Measurements from ENCODE around the gene ZNF341.

ZNF341 gene

DNA sequence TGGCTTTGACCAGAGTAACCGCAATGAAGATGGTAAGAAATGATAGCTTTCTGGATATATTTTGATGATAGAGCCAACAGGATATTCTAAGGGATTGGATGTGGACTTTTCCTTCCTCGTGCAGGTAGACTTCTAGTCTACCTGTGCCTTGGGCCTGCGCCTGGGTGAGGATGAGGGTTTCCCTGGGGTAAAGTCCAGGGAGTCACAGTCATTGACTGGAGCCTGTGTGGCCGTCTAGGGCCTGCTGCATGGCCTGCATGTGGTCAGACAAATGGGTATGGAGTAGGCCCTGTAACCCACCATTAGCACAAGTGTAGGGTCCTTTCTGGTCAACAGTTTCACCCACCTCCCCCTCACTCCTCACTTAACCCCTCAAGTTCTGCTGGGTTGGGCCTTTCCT, 66.6 kb downstream of the ZNF341 start:
- no peak for DNase-seq

DNA sequence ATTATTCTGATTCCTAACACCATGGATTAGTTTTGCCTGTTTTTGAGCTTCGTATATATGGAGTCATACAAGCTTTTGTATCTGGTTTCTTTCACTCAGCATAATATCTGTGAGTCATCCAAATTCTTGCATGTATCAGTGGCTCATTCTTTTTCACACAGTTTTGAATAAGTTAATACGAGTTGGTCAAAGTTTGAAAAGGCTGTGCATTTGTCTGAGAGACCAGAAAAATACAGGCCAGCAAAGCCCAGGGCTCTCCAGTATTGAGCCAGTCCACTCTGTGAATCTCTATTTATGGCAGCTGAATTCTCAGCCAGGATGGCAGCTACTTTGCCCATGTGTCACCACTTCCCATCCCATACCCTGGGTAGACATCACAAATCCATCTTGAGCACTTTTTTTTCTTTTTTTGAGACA, 72.1 kb downstream of the ZNF341 start:
- DNase-seq, result no peak

DNA sequence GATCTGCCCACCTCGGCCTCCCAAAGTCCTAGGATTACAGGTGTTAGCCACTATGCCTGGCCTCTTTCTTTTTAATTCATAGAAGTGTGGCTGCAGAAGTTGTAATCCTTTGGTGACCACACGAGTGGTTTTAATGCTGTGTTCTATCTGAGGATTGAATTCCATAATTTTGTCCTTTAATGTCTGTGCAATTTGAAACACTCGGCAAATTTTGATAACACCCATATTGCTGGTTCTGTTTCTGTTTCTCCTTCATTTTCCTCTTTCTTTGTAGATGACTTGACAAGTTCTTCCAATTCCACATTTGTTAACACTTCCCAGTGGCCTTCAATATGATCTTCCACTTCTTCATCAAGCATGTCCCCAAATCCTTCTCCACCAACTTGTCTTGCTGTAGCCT, 76.6 kb downstream of the ZNF341 start:
- no peak for DNase-seq

DNA sequence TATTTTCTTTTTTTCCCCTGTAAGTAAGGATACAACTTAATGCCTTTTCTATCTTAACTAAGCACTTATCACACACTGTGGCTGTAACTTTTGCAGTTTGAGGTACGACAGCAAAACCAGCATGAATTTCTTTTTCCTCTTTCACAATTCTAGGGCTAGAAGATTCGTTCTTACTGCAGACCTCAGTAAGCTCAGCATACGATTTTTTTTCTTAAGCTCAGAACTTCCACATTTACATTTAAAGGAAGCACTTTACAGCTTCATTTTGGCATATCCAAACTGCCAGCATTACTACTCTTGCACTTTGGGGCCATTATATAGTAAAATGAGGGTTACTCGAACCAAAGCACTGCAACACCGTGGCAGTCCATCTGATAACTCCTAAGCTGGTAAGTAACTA, 78.5 kb downstream of the ZNF341 start:
- DNase-seq, result no peak

DNA sequence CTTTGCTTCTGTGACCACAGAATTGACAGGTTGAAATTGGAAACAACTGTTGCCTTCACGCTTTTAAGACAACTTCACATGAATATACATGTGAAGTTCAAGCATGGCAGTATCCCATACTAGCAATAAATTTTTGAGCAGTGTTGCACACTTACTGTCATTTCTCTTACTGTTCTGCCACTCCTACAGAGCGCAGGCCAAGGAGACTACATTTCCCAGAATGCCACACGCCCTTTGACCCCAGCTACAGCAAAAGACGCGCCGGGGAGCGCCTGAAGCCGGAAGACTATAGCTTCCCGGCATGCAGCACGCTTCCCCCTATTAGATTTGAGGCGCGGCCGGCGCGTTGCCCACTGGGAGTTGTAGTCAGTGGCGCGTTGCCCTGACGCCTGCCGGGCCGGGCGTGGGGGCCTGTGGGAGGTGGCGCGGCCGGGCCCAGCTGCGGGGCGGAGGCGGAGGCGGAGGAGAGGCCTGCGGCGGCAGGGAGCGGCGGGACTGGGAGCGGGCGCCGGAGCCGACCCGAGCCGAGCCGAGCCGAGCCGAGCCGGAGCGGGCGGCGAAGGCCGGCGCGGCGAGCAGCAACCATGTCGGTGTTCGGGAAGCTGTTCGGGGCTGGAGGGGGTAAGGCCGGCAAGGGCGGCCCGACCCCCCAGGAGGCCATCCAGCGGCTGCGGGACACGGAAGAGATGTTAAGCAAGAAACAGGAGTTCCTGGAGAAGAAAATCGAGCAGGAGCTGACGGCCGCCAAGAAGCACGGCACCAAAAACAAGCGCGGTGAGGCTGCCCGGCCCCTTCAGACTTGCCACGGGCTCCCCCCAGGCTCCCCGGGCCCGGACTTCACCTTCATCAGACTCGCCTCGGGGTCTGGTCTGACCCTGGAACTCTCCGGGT, 79.3 kb downstream of the ZNF341 start, which contains the start of gene CHMP4B:
Gene CHMP4B, plus strand, starts transcription at position 464 of the 891 bp plus-strand sequence. Its CDS starts 121 bp downstream, at position 585.
- peak; percentile 99 for DNase-seq

DNA sequence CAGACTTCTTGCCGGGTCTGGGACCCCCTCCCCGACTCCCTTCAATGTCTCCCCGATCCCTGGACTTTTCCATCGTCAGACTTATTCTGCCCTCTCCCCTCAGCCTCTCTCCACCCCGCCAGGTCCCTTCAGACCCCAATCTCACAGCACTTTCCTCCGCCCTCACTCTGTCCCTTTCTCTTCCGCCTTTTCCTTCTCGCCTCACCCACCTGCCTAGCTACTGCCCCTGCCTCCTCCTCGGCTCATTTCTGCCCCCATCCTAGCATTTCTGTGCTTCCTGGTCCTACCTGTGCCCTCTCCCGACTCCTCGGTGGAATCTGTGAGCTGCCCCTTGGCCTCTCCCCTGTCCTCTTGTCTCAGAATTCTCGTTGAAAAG, 80.0 kb downstream of the ZNF341 start:
- DNase-seq, result peak; percentile 19

DNA sequence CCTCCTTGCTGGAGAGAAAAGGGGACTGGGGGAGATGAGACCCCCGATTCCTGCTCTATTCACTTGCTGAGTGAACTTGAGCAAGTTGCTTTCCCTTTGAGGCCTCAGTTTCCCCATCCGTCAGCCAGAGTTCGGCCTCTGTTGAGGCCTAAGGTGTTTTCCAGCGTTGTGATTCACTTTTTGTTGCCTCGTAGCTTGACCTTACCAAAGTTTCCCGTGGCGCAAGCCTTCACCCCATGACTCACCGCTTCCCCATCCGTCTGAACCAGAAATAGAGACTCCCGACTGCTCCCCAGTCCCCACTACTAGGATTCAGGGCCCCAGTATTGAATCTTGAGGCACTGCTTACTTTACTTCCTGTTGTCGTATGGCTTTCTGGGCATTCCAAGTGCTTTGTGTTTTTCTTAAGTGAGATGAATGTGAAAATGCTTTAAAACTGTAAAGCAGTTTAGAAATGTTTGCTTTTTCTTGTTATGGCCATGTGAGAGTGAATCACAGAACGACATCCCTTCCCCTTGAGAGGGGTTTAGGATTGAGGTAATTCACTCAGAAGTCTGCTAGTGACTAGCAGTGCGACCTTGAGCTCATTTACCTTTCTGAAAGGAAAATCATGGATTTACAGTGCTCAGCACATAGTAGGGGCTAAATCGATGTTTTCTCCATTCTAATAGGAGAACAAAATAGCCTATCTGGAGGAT, 80.5 kb downstream of the ZNF341 start:
- DNase-seq, result peak; percentile 57

DNA sequence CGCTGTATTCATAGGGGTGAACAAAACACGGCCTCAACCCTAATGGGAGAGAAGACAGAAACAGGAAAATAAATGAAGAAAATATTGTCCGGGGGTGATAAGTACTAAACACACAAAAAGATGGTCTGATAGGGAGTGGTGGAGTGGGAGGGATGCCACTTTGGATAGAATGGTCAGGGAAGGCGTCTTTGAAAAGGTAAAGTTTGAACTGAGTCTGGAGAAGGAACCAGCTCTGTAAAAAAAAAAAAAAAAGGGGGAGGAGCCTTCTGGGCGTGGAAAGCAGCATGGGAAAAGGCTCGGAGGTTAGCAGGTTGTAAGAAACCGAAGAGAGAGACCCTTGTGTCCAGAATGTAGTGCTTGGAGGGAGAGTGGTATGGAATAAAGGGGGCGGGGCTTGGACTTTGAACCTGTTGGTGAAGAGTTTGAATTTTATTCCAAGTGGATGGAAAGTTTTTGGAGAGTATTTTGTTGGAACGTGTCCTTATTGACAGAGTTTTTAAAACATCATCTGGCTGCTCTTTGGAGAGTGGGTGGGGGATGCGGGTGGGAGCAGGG, 81.2 kb downstream of the ZNF341 start:
- DNase-seq, result no peak

DNA sequence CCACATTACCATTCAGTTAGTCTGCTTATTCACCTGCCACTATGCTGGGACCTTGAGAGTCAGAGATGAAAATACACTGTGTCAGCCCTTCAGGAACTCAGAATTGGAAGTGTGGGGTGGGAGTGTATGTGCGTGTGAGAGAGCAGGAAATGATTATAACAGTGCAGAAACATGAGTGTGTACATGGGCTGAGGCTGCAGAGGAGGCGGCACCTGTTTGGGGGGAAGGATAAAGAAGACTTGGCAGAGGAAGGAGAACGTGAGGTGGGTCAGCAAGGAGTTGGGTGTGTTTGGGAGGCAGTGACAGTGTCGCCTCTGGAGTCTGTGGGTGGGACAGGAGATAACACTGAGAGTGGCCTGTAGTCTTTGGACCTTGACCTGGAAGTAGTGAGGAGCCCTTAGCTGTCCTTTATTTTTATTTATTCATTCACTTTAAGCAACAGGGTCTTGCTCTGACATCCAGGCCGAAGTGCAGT, 82.5 kb downstream of the ZNF341 start:
- peak; percentile 26 for DNase-seq

DNA sequence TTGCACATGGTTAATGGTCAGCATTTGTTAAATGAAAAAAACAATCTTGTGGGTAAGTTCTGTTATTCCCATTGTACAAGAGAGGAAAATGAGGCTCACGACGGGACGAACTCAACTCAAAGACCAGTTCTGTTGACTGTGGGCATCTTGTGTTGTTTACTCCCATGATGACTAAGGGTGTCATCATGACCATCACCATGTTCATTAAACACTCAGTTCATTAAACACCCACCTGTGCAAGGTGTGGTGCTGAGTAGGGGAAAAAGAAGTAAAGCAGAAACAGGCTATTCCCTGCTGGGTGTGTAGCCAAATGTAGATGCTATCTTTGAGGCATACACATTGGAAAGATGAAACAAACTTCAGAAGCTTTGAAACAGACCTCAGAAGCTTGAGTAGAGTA, 83.9 kb downstream of the ZNF341 start:
- no peak for DNase-seq

DNA sequence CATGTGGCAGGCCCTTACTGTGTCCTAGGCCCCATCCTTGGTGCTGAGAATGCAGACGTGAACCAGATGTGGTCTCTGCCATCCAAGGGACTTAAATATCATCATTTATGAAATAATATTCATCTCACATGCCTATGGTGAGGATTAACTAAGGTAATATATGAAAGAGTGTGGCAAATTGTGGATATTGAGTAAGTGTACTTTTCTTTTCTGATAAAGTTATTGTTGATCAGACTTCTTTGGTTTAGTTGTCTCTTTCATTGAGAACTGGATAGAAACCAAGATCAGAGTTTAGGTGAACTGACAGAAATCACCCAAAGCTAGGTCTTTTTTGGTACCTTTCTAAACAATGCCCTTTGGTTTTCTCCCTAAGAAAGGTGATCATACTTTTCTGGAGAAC, 84.4 kb downstream of the ZNF341 start:
- DNase-seq, result no peak

DNA sequence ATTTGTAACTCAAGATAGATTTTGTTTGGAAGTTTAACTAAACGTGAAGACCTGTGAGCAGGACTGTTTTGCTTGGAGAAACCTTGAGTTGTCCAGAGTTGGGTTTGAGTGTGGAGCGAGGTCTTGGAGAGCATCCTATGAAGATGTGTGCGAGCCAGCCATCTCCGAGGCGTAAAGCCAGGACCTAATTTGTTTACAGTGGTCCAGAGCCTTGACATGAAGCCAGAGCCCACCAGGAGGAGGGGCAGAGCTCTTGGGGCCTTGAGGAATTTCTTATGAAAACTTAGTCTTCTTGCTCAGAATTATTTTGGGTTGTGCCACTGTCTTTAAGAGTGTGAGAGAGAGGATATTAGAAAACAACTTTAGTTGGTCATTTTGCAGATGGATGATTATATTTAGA, 85.6 kb downstream of the ZNF341 start:
- no peak for DNase-seq

DNA sequence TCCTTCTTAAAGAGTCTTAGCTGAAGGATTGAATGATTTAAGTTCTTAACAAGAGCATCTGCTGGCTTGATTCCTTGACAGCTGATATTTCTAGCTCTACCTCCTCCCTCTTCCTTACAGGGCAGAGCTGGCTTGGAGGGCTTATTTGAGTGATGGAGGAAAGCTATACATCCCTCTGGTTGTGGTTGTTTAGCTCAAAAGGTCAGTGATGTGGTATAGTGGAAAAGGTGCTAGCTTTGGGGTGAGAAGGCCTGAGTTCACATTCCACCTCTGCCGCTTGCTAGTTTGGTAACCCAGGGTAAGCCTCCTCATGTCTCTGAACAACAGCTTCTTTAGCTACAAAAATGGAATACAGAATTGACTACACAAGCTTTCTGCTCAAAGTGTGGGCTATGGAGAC, 87.7 kb downstream of the ZNF341 start:
- no peak for DNase-seq

DNA sequence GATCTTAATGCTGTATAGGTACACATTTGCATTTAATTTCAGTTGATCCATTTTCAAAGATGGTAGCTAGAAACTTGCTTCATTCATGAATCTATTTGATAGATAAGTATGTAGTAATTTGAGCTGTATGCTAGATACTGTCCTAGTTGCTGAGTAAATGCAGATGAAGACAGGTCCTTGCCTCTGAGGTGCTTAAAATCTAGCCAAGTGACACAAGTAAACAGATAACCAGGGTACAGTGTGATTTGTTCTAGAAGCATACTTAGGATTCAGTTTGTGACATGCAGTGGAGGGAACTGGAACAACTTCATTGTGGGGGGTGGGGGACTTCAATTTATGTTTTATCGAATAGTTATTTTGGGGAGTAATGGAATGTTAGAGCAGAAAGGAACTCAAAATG, 88.6 kb downstream of the ZNF341 start:
- no peak for DNase-seq

DNA sequence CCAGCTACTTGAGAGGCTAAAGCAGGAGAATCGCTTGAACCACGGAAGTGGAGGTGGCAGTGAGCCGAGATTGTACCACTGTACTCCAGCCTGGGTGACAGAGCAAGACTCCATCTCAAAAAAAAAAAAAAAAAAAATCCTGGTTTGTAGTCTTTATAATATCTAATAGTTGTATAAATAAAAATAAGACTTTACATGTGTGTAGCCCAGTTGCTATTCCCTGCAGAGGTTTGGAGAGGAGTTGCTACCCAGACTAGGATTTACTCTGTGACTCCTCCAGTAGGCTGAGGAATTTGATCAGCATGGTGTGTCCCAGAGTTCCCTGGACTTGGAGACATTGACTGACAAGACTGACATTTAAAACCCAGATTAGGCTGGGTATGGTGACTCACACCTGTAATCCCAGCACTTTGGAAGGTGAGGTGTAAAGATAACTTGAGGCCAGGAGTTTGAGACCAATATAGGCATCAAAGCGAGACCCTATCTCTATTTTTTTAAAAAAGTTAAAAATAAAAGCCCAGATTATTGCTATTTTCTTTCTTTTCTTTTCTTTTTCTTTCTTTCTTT, 89.6 kb downstream of the ZNF341 start:
- DNase-seq, result no peak

DNA sequence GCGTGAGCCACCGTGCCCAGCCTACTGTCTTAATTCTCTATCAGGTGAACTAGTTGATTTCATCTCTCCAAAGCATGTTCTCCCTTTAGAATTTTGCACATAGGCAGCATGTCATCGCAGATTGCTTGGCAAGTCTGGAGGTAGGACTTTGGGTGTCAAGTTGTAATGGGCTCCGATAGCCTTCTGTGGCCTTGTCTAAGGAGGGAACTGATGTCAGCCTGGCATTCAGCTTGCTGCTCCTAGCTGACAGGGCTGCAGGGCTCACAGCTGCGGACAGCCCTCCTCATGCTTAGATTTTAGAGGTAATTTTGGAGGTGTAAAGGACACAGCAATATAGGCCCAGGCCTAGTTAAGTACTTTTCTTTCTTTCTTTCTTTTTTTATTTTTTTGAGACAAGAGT, 90.6 kb downstream of the ZNF341 start:
- no peak for DNase-seq

DNA sequence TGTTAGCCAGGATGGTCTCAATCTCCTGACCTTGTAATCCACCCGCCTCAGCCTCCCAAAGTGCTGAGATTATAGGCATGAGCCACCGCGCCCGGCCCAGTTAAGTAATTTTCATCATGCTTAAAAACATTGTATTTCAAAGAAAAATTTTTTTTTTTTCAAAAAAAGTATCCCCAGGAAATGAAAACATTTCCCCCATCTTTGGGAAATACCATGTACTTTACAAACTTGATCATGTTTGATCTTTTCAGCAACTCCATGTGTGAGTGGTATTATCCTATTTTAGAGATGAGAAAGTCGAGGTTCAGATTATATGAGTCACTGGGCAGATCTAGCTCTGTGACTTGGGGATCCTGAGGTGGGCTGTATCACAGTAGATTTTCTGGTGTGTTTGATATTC, 91.2 kb downstream of the ZNF341 start:
- no peak for DNase-seq

DNA sequence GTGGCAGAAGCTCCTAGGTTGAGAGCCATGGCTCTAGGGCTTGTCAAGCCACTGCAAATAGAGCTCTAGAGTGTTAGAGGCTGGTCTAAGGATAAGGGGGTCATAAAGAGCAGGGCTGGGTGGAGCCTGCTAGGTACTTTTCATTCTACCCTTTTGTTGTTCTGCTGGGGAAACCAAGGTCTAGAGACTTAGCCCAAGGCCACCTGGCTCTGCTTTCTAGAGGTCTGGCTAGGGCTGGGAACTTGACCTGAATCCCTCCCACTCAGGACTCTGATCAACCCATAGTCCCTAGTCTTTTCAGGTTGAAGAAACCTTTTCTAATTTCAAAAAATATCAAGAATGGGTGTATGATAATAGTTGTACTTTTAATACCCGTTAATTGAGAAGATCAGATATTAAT, 93.1 kb downstream of the ZNF341 start:
- DNase-seq, result no peak

DNA sequence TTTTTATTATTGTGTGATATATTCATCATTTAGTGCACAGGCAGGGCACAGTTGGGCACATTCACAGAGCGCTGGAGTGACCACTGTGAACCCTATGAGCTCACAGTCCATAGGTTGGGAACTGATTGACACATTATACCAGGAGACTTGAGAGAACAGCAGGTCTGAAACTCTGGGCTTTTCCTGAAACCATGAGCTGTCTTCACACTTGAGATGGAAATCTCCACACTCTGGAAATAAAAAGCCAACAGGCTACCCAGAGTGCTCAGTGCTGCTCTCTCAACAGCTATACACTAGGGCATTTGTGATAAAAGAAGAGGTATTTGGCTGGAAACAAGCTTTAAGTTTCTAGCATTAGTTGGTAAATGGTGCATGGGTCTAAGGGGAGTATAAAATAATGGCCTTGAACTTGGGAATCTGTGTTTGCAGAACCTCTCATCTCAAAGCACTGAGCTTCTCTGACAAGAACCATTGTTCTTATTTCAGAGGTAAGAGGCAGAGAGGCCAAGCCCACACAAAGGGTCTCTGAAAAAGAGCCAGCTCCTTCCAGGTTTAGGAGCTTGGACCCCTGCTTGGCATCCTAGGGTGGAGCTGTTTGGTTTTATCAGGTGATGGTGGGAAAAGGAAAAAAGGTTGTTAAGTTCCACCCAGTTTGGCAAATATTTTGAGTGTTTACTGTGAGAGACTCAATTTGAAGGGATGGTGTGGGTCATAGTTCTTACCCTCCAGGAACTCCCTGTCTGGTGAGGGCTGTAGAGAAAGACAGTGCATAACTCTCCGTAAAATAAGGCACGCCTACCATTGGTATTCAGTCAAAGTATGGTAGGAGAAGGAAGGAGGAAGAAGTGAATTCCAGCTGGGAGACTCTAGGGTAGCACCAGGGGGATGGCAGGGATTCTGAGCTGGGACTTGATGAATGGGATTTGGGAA, 93.8 kb downstream of the ZNF341 start:
- DNase-seq, result no peak

DNA sequence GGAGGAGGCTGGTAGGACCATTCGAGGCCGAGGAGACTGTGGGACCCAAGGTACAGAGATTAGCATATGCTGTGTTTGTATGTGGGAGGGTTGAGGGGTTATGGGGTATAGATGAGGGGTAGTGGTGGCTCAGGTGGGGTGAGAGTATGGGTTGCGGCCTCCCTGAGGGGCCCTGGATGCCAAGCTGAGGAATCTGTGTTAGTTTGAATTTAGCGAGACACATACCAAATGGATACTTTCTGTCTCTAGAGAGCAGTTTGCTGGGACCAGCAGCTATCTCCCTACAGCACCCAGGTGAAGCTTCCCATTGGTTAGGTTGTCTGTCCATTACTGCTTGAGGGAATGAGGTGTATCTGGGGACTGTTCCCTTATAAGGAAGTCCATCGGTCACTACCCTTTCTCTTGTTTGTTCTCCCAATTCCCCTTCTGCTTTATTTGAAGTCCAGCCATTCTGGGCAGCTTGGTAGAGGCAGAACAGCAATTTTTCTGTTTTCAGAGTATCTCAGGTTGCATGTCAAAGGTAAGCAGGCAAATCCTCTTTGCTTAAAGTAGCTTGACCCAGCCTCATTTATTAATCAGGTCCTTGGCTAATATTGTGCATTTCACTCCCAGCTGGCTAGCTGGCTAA, 94.6 kb downstream of the ZNF341 start:
- DNase-seq, result no peak

DNA sequence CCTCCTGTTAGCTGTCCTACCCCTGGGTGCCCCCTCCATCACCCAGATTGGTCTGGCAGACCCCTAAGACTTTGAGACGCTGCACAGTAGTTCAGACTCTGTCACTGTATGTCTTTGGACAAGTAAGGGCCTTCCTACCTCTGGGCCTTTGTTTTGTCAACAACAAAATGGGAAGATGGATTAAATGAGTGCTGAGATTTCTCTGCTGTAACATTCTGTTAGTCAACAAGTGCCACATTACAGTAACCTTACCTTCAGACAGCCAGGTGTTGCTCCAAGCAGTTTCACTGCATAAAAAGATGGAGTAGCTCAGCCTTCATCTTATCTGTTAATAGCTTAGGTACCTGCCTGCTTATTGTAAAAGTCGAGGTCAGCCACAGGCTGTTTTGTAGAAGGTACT, 95.3 kb downstream of the ZNF341 start:
- no peak for DNase-seq

Measured in activated CD4-positive, alpha-beta T cell treated with anti-CD3 and anti-CD28 coated beads for 48 hours (primary cell).